ENCODE results near the gene IRF2BP2. TPM values are rescaled to one million over a fixed set of nuclear protein-coding genes. Genes with fewer than 3 reads are reported as not detected.

The IRF2BP2 gene
- total and polyA plus RNA-seq, 2 of the 13 experiments (the other 11 are each of a cell fraction or from before 2014, with no cell fraction given) = 140 to 147 TPM

GRCh38 chr1:234603221-234604204 lies 6.5 kb downstream of the IRF2BP2 start (continued):
- TF ChIP-seq, protein P1, sequence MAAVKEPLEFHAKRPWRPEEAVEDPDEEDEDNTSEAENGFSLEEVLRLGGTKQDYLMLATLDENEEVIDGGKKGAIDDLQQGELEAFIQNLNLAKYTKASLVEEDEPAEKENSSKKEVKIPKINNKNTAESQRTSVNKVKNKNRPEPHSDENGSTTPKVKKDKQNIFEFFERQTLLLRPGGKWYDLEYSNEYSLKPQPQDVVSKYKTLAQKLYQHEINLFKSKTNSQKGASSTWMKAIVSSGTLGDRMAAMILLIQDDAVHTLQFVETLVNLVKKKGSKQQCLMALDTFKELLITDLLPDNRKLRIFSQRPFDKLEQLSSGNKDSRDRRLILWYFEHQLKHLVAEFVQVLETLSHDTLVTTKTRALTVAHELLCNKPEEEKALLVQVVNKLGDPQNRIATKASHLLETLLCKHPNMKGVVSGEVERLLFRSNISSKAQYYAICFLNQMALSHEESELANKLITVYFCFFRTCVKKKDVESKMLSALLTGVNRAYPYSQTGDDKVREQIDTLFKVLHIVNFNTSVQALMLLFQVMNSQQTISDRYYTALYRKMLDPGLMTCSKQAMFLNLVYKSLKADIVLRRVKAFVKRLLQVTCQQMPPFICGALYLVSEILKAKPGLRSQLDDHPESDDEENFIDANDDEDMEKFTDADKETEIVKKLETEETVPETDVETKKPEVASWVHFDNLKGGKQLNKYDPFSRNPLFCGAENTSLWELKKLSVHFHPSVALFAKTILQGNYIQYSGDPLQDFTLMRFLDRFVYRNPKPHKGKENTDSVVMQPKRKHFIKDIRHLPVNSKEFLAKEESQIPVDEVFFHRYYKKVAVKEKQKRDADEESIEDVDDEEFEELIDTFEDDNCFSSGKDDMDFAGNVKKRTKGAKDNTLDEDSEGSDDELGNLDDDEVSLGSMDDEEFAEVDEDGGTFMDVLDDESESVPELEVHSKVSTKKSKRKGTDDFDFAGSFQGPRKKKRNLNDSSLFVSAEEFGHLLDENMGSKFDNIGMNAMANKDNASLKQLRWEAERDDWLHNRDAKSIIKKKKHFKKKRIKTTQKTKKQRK (IDR thresholded peaks at IDR 0.05; ENCODE audit: low read length) = no peak
- TF ChIP-seq ZNF616 (CRISPR knock-in tag; IDR thresholded peaks at IDR 0.05; ENCODE audit: low read depth) (no peak), PPARG (CRISPR knock-in tag; conservative IDR thresholded peaks at IDR 0.05) (no peak), MBNL3 (CRISPR knock-in tag; conservative IDR thresholded peaks at IDR 0.05) (no peak), NFE2 (CRISPR knock-in tag; IDR thresholded peaks at IDR 0.05) (no peak), IRX3 (CRISPR knock-in tag; IDR thresholded peaks at IDR 0.05; ENCODE audit: borderline replicate concordance, low read depth) (no peak), ZMAT5 (CRISPR knock-in tag; IDR thresholded peaks at IDR 0.05; ENCODE audit: borderline replicate concordance, low read depth) (no peak), PRMT3 (CRISPR knock-in tag; IDR thresholded peaks at IDR 0.05; ENCODE audit: borderline replicate concordance, low read depth) (no peak), FIP1L1 (IDR thresholded peaks at IDR 0.05; ENCODE audit: borderline replicate concordance, insufficient read depth, low read depth, low read length) (no peak), ZNF558 (CRISPR knock-in tag; IDR thresholded peaks at IDR 0.05; ENCODE audit: borderline replicate concordance) (no peak), HOXA3 (CRISPR knock-in tag; IDR thresholded peaks at IDR 0.05) (0 out of 2 replicates have a peak, but pooled peaks have one; percentile 28), EP300 (IDR thresholded peaks at IDR 0.05; ENCODE audit: low read depth in 2 of 2, low read length in 2 of 2) (peak in 1 of 2 experiments; percentile 57; a peak in 2 of 4 replicates), EP300 (CRISPR knock-in tag; IDR thresholded peaks at IDR 0.05; ENCODE audit: borderline replicate concordance) (no peak), TAF1 (CRISPR knock-in tag; IDR thresholded peaks at IDR 0.05) (peak; percentile 36; the same call in 1 of the 2 replicates), ZNF264 (CRISPR knock-in tag; IDR thresholded peaks at IDR 0.05) (no peak), ONECUT2 (CRISPR knock-in tag; IDR thresholded peaks at IDR 0.05) (no peak)
- TF ChIP-seq, protein P2, sequence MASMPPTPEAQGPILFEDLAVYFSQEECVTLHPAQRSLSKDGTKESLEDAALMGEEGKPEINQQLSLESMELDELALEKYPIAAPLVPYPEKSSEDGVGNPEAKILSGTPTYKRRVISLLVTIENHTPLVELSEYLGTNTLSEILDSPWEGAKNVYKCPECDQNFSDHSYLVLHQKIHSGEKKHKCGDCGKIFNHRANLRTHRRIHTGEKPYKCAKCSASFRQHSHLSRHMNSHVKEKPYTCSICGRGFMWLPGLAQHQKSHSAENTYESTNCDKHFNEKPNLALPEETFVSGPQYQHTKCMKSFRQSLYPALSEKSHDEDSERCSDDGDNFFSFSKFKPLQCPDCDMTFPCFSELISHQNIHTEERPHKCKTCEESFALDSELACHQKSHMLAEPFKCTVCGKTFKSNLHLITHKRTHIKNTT (CRISPR knock-in tag; IDR thresholded peaks at IDR 0.05) = no peak
- TF ChIP-seq, protein P3, sequence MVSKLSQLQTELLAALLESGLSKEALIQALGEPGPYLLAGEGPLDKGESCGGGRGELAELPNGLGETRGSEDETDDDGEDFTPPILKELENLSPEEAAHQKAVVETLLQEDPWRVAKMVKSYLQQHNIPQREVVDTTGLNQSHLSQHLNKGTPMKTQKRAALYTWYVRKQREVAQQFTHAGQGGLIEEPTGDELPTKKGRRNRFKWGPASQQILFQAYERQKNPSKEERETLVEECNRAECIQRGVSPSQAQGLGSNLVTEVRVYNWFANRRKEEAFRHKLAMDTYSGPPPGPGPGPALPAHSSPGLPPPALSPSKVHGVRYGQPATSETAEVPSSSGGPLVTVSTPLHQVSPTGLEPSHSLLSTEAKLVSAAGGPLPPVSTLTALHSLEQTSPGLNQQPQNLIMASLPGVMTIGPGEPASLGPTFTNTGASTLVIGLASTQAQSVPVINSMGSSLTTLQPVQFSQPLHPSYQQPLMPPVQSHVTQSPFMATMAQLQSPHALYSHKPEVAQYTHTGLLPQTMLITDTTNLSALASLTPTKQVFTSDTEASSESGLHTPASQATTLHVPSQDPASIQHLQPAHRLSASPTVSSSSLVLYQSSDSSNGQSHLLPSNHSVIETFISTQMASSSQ (IDR thresholded peaks at IDR 0.05; ENCODE audit: low read depth) = no peak
- TF ChIP-seq, protein P3 (CRISPR knock-in tag; IDR thresholded peaks at IDR 0.05; ENCODE audit: borderline replicate concordance) = 0 out of 2 replicates have a peak, but pooled peaks have one; percentile 36

All from HepG2 (cell line).